ENCODE results near the gene VPS52.

VPS52 gene

DNA sequence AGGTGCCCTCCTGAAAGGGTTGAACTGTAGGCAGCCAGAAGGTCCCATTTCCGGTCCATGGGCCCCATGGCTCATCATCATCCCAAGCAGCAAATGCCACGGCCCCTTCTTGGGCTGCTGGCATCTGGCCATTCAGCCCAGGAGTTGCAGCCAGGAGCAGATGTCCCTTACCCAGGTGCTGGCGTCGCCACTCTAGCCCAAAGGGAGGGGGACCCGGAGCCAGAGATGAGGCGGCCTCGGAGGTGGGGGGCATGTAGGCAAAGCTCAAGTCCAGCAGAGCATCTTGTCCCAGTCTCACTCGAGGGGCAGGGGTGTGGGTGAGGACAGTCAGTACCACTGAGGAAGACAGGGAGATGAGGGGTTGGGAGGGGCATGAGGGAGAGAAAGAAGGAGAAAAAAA lies 33.4 kb upstream of the VPS52 start:
- DNase-seq (ENCODE audit: low read depth in 1 of 2, low spot score in 1 of 2): no peak

DNA sequence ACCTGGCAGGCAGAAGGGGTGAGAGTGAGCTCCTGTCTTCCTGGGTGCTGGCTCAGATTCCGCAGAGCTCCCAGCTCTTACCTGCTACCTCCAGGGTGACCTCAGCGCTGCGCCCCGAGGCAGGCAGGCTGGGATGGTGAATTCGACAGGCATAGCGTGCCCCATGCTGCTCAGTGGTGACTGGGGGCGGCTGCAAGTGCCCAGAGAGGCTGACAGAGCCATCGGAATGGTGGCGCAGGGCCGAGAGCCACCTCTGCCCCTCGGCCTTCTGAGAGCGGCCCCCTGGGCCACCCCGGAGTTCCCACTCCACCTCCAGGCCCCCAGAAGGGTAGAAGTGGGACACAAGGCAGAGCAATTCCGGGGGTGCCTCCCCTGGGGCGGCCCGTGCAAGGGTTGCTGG lies 32.5 kb upstream of the VPS52 start:
- DNase-seq (ENCODE audit: low read depth in 1 of 2, low spot score in 1 of 2): no peak

DNA sequence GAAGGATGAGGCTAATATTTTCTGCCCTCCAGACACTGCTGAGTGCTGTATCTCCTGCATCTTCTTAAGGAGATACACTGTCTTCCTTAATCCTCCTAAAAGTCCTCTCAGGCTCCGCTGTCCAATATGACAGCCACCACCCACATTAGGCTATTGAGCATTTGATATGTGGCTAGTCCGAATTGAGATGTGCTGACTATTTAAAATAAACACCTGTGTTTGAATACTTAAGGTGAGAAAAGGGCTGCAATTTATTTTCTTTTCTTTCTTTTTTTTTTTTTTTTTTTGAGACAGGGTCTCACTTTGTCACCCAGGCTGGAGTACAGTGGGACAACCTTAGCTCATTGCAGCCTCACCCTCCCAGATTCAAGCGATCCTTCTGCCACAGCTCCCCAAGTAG lies 30.2 kb upstream of the VPS52 start:
- no peak for DNase-seq (ENCODE audit: low read depth in 1 of 2, low spot score in 1 of 2)

DNA sequence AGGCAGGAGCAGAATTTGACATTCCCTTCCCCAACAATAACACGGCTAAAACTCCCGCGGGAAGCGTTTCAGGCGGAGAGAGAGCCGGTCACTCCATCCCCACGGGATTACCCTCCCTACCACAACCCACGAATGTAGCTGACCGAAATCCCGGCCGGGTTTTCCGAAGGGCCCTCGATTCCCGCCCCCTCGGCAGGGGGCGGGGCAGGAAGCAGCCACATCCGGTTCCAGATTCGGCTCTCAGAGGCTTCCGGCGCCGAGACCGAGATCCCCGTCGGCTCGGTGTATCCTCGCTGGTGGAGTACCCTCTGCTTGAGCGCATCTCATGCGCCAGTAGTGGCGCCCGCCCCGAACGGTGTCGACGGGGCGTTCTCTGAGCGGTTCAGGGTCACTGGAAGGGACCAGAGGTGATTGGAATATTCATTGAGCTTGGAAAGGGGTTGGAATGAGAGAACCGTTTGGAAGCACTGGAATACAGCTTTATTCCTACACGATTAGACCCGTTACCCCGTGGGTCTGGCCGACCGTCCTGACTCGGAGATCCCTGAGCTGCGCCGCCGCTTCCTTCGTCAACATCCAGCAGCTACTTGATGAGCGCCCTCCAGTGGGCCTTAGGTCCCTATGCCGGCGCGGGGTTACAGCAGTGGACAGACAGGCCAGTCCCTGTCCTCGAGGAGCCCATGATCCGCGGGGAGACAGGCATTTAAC lies 27.7 kb upstream of the VPS52 start:
- peak; percentile 86 to 93 for DNase-seq (ENCODE audit: low read depth in 1 of 2, low spot score in 1 of 2)

DNA sequence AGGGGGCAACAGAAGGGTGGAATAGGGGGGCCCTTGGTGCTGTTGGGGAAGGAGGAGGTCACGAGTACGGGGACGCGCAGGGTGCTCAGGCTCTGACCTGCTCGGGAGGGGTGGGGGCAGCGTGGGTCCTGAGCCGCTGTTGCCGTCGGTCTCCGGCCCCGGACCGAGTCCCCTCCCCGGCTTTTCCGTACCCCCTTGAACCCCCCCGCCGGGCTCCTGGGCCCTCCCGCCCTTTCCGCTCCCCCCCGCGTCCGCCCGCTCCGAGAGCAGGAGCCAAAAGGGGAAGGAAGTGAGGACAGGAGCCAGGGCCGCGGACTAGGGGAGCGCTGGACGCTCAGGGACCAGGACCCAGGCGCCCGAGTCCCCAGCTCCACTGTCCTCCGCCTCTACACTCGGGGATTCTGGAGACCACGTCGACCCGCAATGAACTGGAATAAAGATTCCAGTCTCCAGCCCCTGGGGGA lies 27.1 kb upstream of the VPS52 start, which contains the start of gene RGL2:
RGL2 (minus strand) TSS at position 170 of the 464 bp plus-strand sequence. CDS start 332 bp downstream, outside the sequence.
- DNase-seq (ENCODE audit: low read depth in 1 of 2, low spot score in 1 of 2): peak; percentile 35 to 45

DNA sequence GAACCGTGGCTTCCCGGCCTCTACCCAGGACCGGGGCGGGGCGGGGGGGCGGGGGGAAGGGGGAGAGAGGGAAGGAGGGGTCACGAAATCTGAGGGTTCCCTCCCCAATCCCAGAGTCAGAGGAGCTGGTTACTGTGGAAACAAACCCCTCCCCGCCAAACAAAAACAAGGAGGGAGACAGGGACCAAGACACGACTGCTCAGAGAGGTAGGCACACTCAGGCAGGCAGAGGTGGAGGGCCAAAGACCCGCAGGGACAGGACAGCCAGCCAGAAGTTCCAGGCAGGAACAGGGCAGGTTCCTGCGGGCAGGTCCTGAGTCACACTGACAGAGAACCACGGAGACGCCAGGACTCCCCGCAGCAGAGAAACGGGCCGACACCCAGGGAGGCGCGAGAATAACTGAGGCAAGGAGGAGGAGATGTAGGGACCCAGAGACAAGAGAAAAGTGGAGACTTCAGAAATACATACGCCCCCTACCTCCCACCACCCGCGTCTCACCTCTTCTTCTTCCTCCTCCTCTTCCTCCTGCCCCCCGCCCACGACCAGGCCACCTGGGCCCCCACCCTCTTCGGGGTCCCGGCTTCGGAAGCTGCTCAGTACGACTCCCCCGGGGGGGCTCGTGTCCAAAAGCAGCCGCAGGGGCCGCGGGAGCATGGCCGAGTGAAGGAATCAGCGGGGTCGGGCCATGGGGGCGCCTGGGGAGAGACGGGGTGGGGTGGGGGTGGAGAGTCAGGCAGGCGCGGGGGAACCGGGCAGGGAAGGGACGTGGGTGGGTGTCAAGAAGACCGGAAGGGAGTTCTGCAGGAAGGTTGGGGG lies 26.5 kb upstream of the VPS52 start:
- no peak for DNase-seq (ENCODE audit: low read depth in 1 of 2, low spot score in 1 of 2)

DNA sequence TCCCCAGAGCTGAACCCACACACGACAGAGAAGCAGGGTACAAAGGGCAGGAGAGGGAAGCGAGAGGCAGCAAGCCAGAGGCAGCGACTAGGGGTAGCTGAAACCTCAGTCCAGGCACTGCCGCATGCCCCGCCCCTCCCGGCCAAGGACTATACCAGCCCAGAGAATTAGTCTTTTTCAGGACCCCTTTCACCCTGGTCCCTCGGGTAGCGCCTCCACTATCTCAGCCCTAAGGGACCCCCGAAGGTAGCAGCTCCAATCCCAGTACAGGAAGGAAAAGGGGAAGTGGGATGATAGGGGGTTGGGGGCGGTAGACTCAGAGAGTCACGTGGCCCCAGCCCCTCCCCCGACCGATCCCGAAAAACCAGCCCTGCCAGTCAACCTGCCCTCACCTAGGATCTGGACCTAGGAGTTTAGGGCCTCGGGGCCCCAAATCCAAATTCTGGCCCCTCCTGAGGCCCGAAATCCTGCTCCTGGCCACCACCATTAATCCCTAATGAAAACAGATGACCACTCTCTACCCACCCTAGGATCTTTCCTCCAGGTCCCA lies 25.8 kb upstream of the VPS52 start:
- DNase-seq (ENCODE audit: low read depth in 1 of 2, low spot score in 1 of 2): no peak

DNA sequence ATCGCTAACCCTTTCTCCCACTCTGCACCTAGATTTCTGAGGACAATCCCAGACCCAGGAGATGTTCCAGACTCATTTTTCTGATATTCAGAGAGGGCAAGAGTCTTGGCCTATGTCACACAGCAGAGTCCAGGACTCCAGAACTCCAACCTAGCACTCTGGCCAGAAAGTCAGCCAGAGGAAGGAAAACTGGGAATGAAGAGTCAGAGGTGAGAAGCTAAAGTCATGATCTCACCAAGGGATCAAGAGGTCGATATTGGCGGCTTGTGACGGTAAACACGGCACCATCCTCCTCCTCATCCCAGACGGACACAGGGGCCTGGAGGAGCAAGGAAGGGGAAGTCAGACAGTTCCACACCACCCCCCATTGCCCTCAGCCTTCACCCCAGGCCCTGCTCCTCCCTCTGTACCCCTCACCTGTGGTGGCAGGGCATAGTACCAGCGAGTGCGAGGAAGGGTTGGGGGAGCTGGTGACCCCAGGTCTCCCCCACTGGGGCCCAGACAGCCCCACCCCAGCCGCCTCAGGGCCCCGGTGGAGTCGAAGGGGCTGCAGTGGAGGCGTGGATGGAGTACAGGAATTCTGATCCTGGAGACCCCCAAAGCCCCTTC lies 25.2 kb upstream of the VPS52 start:
- no peak for DNase-seq (ENCODE audit: low read depth in 1 of 2, low spot score in 1 of 2)

DNA sequence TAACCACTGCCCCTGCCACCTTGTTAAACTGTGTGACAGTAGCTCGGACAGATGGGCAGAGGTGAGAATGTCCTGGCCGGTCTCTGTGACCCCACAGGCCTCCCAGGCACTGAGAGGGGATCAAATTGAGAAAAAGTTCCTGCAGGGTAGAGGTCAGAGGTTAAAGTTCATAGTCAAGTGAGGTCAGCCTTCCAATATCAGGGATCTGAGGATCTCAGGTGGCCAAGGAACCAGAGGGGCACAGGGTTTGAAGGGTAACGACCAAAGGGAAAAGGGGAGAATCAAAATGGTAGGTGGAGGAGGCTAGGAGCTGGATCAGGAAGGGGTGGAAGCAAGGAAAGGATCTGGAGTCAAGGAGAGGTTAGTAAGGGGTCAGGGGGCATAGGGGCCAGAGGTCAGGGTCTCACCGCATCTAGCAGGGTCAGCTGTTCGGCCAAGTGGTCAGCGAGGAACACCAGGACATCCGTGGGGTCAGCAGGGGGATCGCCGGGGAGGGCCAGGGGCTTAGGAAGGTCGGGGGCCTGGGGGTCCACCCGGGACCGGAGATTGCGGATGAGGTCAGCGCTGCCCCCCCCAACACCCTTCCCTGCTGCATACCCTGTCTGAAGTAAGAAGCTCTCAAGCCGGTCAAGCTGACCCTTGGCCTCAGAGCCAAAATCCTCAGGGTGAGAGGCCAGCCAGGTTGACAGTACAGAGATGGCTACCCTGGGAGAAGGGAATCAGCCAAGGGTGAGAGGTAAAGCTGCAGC lies 24.1 kb upstream of the VPS52 start:
- DNase-seq (ENCODE audit: low read depth in 1 of 2, low spot score in 1 of 2): no peak

DNA sequence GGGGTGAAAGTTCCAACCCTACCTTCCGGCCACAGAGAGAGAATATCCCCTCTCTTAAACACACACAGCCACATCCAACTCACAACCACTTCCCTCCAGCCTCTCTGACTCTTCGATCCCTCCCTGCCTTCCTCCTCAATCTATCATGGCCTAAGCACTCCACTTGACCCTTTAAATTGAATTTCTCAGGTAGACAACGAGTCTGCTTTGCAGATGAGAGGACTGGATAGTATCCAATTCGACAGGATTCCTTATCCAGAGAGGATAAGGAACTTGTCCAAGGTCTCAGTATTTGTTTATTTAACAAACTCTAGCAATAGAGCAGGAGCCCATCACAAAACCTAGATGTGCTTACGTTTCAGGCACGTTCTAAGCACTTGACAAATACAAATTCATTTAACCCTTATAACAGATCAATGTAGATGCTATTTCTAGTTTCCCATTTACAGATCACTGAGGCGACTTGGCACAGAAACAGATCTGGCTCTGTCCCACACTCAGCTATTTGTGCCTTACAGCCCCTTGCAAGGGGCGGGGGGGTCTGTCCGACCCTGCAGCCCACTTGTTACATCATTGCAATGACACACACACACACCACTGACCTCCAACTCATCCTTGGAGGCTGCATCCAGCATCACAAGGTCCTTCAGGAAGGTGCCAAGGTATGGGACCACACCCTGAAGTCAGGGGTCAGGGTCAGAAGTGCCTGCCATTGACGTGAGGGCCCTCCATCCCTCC lies 22.6 kb upstream of the VPS52 start:
- no peak for DNase-seq (ENCODE audit: low read depth in 1 of 2, low spot score in 1 of 2)

DNA sequence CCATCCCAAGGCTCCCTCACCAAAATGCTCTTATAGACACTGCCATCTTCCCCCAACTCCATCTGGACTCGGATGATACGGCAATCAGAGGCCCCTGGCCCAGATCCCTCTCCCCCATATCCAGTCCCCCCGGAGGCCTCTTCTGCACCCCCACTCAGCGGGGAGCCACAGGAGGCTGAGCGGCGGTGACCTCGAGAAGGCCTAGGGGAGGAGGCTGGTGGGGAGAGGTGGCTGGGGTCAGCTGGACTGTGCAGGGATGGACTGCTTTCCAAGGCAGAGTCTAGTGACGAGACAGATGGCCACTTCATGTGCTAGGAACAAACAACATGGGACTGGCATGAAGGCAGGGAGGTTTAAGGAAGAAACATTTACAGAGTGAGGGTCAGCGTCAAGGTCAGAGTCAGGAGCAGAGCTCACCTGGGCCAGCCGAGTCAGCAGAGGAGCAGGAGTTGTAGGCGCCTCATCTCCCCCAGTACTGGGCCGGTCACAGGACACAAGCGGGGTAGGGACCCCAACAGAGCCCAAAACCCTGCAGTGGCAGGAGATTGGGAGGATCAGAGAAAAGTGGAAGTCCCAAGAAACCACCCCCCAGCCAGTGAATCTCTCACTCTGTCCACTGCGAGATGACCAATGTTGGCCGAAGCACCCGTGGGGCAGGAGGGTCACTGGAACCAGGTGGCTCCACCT lies 21.5 kb upstream of the VPS52 start:
- no peak for DNase-seq (ENCODE audit: low read depth in 1 of 2, low spot score in 1 of 2)

DNA sequence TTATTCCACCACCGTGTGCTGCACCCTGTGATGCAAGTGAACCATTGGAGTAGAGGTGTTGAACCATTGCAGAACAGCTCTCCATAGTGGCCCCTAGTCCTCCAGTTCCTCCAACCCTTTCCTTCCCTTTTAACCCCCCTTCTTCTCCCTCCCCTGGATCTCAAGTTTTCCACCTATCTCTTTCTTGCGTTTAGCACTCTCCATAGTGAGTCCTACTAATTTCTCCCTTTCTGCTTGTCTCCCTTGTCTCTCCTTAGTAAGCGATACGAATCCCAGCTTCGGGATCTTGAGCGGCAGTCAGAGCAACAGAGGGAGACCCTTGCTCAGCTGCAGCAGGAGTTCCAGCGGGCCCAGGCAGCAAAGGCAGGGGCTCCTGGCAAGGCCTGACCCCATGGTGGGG lies 18.8 kb upstream of the VPS52 start:
- DNase-seq (ENCODE audit: low read depth in 1 of 2, low spot score in 1 of 2): no peak

DNA sequence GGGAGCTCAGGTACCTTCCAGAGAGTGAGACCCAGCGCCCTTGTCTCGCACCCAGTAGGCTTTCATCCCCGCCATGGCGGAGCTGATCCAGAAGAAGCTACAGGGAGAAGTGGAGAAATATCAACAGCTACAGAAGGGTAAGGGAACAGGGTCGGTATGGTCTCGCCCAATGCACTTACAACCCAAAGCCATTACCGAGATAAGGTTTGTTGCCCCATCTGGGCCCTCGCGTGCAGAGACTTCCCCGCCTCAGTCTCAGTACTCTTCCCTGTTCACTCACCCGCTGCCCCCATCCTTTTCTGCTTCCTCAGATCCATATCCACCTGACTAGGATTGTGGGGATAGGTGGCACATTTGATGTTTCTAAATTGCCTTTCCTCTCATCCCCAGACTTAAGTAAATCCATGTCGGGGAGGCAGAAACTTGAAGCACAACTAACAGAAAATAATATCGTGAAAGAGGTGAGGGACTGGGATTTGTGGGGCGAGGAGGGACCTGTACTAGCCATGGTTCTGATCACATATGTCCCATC lies 18.2 kb upstream of the VPS52 start:
- DNase-seq (ENCODE audit: low read depth in 1 of 2, low spot score in 1 of 2): no peak

DNA sequence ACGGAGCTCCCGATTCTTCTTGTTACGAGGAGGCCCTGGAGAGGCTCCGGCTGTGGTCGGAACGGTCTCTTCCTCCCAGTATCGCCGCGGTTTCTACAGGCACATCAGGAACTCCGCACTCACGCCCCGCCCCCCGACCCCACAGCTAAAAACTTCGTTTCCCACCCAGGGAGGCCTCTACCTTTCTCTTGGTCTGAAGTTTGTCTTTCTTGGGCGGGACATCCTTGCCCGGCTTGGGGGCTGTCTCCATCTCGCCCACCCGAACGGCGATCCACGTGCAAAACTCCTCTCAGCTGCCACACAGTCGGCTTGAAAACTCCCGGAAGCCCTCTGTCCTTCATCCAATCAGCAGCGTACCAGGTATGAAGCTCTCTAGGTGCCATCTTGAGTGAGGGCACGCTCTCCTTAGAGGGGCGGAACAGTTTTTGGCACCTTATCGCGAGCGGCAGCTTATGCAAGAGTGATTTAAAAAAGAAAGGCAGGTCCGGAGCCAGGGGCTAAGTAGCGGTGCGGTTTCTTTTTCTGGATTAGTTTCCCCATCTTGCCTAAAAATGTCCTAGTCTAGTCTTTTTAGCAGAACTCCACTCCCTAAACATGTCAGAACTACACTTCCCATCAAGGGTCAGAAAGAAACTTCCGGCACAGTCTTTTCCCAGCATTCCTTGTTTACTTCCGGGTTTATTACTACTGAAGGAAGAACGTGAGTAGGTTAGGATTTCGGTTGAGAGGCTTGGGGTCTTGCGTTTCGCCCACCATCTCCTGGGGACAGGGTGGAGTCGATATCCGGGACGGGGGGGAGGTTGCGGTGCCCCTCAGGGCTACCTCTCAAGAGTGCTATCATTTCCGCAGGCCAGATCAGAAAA lies 17.5 kb upstream of the VPS52 start, which contains the start of the genes PFDN6 and WDR46:
PFDN6 (plus strand) TSS at position 681 of the 863 bp plus-strand sequence. CDS start 256 bp downstream, outside the sequence.
WDR46 (minus strand) TSS at position 319 of the 863 bp plus-strand sequence; CDS start at position 250, 69 bp downstream.
- peak; percentile 47 to 62 for DNase-seq (ENCODE audit: low read depth in 1 of 2, low spot score in 1 of 2)

DNA sequence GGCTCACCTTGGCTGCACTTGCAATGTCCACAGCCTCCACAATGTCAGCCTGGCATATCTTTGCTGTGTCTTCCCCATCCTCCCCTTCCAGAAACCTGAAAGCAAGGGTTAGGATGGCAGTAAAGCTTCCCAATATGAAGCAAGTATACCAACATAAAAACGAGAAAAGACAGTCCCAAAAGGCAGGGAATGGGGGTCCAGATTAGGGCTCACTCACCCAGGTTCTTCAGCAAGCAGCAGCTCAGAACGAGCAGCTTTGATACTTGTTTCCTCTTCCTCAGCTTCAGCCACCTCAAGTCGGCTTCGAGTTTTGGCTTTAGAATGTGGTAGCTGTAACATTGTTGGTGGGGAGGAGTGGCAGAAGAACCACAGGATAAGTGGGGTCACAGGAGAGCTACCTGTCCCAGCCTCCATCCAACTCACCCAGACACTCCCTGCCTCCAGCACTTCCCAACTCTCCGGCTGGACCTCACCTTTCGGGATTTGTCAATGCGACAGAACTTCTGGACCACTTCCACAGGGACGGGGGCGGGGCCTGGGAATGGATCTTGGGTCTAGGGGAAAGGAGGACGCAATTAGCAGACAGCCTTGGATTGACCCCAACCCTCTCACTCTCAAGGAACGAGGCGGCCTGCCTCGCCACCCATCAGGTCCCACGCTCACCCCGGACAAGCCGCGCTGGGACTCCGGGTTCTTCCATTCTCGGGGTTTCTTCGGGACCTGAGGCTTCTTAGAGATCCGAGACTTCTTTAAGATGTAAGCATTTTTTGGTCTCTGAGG lies 16.7 kb upstream of the VPS52 start:
- no peak for DNase-seq (ENCODE audit: low read depth in 1 of 2, low spot score in 1 of 2)

DNA sequence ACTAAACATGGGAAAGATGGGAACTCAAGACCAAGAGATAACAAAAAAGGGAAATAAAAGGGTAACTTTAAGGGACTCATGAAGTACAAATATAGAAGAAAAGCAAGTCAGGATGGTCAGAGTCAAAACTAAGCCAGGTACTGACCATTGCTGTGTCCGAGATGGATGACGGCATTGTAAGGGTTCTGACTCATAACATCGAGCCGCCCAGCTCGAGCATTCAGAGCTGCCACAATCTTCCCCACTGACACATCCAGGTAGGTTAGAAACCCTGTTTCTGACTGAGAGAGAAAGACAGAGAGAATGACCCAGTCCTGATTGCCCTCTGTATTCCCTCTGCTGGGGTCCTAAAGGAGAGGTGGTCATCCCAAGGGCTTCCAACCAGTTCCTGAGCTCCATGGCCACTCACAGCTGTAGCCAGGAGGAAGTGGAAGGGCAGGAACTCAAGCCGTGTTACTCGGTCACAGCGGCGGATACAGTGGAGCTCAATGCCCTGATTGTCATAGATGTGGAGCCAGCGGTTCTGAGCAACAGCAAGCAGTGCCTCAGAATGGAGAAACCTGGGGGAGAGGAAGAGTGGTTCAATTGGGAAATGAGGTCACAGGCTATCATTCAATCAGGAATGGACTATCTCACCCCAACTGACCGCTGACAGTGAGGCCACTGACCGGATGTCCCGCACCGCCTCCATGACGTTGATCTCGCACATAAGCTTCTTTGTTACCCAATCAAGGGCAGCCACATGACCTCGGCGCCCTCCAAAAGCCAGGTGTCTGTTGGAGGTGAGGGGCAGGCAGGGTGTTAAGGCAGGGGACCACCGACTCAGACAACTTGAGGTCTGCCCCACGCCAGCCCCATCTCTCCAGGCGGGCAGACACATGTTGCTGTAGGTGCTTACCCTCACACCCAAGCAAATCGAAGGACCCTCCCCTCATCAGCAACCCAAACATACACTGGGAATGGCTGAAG lies 15.6 kb upstream of the VPS52 start:
- no peak for DNase-seq (ENCODE audit: low read depth in 1 of 2, low spot score in 1 of 2)

Data from stimulated activated CD4-positive, alpha-beta T cell treated with anti-CD3 and anti-CD28 coated beads, Interleukin-15, amount 100 ng/mL, for 1 hour (primary cell).